ENCODE data around the gene ALDH3B1.
A peak's percentile ranks its signal among the peaks of the same experiment; 100 is the strongest.

The ALDH3B1 gene

GRCh38 chr11:68032997-68033707, 23.0 kb downstream of the ALDH3B1 start:
- no peak for DNase-seq

DNA sequence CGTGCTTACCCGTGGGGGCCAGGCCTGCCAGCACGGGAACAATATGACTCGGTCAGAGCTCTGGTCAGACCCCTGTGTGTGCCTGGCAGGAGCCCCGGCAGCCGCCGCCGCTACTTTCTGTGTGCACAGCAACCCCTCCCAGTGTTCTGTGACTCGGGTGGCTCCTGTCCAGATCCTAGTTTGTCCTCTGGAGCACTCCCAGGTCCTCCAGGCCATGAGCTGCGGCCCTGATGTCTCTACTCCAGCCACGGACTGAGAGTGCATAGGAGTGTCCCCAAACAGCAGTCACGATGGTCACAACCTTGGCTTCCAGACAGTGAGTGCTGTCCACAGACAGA, 23.6 kb downstream of the ALDH3B1 start:
- DNase-seq: no peak

- no peak for DNase-seq
Observed at GRCh38 chr11:68035266-68035876, 25.2 kb downstream of the ALDH3B1 start.

GRCh38 chr11:68036141-68036716, 26.1 kb downstream of the ALDH3B1 start:
- no peak for DNase-seq

DNA sequence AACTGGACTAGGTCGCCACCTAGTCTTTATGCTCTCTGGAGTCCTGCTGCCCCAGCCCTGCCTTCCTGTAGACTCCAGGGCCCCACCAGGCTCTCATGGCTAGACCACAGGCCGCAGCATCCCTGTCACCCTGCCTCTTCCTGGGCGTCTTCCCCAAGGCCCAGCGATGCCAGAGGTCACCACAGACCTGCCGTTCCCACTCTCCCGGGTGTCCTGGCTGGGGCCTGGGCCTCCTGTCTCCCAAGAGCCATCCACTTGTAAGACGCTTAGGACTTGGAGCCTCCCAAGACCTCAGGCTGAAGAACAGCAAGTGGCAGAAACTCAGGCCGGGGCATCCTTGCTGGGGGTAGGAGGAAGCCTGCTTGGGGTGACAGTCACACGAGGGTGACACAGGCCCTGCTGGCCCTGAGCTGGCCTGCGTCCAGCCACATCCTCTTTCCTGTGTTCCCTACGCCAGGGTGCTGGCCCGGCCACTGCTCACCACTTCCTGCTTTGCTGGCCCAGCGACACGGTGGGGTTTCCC, 26.7 kb downstream of the ALDH3B1 start:
- peak; percentile 80 for DNase-seq

- peak; percentile 80 for DNase-seq
Observed at GRCh38 chr11:68037411-68038225, 27.5 kb downstream of the ALDH3B1 start.

- no peak for DNase-seq
Observed at GRCh38 chr11:68038226-68038717, 28.1 kb downstream of the ALDH3B1 start.

- peak; percentile 15 for DNase-seq
Observed at GRCh38 chr11:68038718-68039525, 28.8 kb downstream of the ALDH3B1 start, which contains the start of gene TCIRG1. TSS of gene TCIRG1 (plus strand) at chr11:68039025. CDS start at chr11:68041272, 2,247 bp downstream.

DNA sequence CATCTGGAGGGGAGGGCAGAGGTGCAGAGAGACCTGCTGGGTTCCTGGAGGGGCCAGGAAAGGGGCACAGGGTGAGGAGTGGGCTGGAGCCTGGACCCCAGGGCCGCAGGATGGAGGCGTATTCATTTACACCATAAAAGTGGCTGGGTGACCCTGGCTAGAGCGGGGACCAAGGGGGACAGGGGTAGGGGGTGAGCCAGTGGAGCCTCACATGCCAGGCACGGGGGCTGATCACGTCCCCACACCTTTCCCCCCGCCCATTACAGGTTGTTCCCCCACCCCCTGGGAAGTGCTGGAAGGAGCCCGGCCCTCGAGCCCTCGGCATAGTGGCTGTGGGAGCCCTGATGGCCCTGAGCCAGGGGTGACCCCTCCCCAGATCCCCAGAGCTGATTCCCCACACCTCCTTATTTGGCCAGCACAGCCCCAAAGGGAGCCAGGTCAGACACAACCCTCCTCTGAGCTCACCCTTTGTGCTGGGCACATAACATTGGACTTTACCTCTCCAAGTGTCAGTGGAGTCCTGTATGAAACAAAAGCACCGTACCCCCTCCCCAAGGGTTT, 29.5 kb downstream of the ALDH3B1 start:
- no peak for DNase-seq

- peak; percentile 66 for DNase-seq
Observed at GRCh38 chr11:68040101-68040956, 30.2 kb downstream of the ALDH3B1 start.

- DNase-seq: no peak
Observed at GRCh38 chr11:68040957-68041591, 30.9 kb downstream of the ALDH3B1 start.

- no peak for DNase-seq
Observed at GRCh38 chr11:68041617-68042218, 31.6 kb downstream of the ALDH3B1 start.

GRCh38 chr11:68042219-68043028, 32.3 kb downstream of the ALDH3B1 start:
- no peak for DNase-seq

- no peak for DNase-seq
Observed at GRCh38 chr11:68043029-68043348, 32.9 kb downstream of the ALDH3B1 start.

- no peak for DNase-seq
Observed at GRCh38 chr11:68043349-68044144, 33.4 kb downstream of the ALDH3B1 start.

DNA sequence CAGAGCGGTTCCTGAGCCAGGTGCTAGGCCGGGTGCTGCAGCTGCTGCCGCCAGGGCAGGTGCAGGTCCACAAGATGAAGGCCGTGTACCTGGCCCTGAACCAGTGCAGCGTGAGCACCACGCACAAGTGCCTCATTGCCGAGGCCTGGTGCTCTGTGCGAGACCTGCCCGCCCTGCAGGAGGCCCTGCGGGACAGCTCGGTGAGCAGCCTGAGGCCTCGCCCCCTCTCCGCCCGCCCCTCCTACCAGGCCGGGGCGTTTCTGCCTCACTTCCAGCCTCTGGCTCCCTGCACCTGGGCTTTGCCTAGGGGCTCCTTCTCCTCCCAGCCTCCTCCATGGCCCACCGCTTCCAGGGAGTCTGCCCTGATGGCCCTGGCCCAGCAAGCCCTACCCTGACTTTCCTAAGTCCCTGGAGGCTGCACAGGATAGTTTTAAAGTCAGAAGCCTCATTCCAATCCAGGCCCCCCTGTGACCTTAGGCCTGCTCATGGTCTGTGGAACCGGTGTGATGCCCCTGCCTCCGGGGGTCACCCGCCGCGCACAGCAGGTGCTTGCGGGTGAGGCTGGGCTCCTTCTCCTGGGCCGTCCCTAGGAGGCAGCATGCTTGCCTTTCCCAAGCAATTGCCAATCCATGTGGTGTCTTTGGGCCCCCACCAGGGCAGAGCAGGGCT, 34.2 kb downstream of the ALDH3B1 start:
- DNase-seq: no peak

DNA sequence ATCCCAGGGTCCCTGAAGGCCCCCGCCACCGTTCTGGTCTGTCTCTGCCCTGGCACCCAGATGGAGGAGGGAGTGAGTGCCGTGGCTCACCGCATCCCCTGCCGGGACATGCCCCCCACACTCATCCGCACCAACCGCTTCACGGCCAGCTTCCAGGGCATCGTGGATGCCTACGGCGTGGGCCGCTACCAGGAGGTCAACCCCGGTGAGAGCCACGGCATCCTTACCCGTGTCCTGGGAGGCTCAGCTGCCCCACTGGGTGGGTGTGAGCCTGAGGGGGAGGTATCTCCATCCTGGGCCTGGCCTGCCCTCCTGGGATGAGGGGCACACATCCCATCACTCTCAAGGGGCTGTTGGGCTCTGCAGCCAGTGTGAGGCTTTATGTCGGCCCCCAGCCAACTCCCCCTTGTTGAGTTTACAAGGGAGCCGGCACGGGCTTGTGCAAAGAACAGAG, 34.8 kb downstream of the ALDH3B1 start:
- DNase-seq: no peak

Data from KG1 (cell line).